ENCODE results near the gene LETMD1.

DNA sequence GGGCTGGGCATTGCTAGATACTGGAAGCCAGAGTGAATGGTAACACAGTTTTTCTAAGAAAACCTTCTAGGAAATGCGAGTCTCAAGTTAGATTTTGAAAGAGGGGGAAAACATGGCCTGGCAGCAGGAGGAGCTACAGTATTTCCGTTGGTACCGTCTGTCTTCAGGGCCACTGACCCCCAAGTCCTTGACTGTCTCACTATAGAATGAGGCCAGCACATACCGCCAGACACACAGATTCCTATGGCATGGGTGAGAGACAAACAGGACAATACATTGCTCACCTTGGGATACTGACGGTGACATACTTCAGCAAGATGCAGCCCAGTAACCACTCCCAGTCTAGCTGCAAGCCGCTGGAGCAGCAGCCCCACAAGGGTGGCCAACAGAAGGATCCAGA is 43.6 kb upstream of the LETMD1 start:
- TF ChIP-seq, protein P1, sequence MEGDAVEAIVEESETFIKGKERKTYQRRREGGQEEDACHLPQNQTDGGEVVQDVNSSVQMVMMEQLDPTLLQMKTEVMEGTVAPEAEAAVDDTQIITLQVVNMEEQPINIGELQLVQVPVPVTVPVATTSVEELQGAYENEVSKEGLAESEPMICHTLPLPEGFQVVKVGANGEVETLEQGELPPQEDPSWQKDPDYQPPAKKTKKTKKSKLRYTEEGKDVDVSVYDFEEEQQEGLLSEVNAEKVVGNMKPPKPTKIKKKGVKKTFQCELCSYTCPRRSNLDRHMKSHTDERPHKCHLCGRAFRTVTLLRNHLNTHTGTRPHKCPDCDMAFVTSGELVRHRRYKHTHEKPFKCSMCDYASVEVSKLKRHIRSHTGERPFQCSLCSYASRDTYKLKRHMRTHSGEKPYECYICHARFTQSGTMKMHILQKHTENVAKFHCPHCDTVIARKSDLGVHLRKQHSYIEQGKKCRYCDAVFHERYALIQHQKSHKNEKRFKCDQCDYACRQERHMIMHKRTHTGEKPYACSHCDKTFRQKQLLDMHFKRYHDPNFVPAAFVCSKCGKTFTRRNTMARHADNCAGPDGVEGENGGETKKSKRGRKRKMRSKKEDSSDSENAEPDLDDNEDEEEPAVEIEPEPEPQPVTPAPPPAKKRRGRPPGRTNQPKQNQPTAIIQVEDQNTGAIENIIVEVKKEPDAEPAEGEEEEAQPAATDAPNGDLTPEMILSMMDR (conservative IDR thresholded peaks at IDR 0.05), result no peak
- no peak for TF ChIP-seq ZFX (IDR thresholded peaks at IDR 0.05)
